Brain microvascular endothelial cell (primary cell): ENCODE data around the gene SLC22A3.
"Not testable (repeated sequence)": the region's sequence is repeated elsewhere in the genome, so short reads cannot be mapped to it uniquely, and the experiment has no call there.

Experiments used
- DNase-seq: peaks from one replicate; pipeline ENCODE4 v3.0.0-alpha.2; 2020
- H3K27ac ChIP-seq: fragments of 250-450 bp; sonication (Bioruptor Pico); 2 replicates; pipeline ENCODE4 v1.5.1; 2020; ENCODE audit warnings: mild to moderate bottlenecking, moderate library complexity
- H3K27me3 ChIP-seq: fragments of 250-450 bp; sonication (Bioruptor Pico); replicated peaks from 2 replicates; pipeline ENCODE4 v1.5.1; 2020; ENCODE audit warnings: mild to moderate bottlenecking
- H3K36me3 ChIP-seq: fragments of 250-450 bp; sonication (Bioruptor Pico); replicated peaks from 2 replicates; pipeline ENCODE4 v1.5.1; 2020; ENCODE audit warnings: mild to moderate bottlenecking
- H3K4me3 ChIP-seq: 2 replicates; pipeline ENCODE4 v1.5.1; 2011; ENCODE audit warnings: low read depth, mild to moderate bottlenecking, control low read depth, low read length, moderate library complexity
- CTCF ChIP-seq: IDR thresholded peaks from 2 replicates; pipeline ENCODE4 v1.5.1; 2011; ENCODE audit warnings: low read depth, mild to moderate bottlenecking, moderate library complexity, low read length, control low read depth, inconsistent platforms; ENCODE audit errors: missing control alignments
- in situ Hi-C: cut with HindIII; loops from 2 replicates; pipeline ENCODE4 v1.10.0; 2017; ENCODE audit warnings: low sequenced_read_pairs, low pct_ligation_motif_present

SLC22A3 gene

GRCh38 chr6:160391419-160392116 is 43.4 kb downstream of the SLC22A3 start:
- no peak for TF ChIP-seq CTCF
- H3K36me3 ChIP-seq: no peaks in the 10 kb centered on the region
- no peak overlapping the region for H3K4me3 ChIP-seq
- in situ Hi-C loops: no loop called here
- peak; percentile 79 for DNase-seq
- H3K27ac ChIP-seq: no peak overlapping the region
- no peaks in the 10 kb centered on the region for H3K27me3 ChIP-seq

- DNase-seq, H3K36me3 ChIP-seq, in situ Hi-C loops, H3K4me3 ChIP-seq, H3K27me3 ChIP-seq, H3K27ac ChIP-seq: not testable (repeated sequence)
Observed at GRCh38 chr6:160393442-160393841, 45.3 kb downstream of the SLC22A3 start.

GRCh38 chr6:160393891-160394653 is 45.9 kb downstream of the SLC22A3 start:
- Histone ChIP-seq H3K27me3 (no peaks in the 10 kb centered on the region), H3K36me3 (no peaks in the 10 kb centered on the region), H3K27ac (no peak overlapping the region), H3K4me3 (no peak overlapping the region)
- in situ Hi-C loops: no loop called here
- no peak for DNase-seq
- no peak for TF ChIP-seq CTCF

GRCh38 chr6:160394654-160395035 is 46.5 kb downstream of the SLC22A3 start:
- no peaks in the 10 kb centered on the region for H3K27me3 ChIP-seq
- H3K4me3 ChIP-seq: no peak overlapping the region
- H3K36me3 ChIP-seq: no peaks in the 10 kb centered on the region
- no peak overlapping the region for H3K27ac ChIP-seq
- DNase-seq: no peak
- in situ Hi-C loops: no loop called here
- TF ChIP-seq CTCF: no peak

- no peak for DNase-seq
- no peak for TF ChIP-seq CTCF
- Histone ChIP-seq H3K27ac (no peak overlapping the region), H3K36me3 (no peaks in the 10 kb centered on the region), H3K27me3 (no peaks in the 10 kb centered on the region), H3K4me3 (no peak overlapping the region)
- in situ Hi-C loops: no loop called here
Observed at GRCh38 chr6:160395187-160395586, 47.0 kb downstream of the SLC22A3 start.

GRCh38 chr6:160396292-160396691 is 48.1 kb downstream of the SLC22A3 start:
- Histone ChIP-seq H3K36me3 (no peaks in the 10 kb centered on the region), H3K27ac (no peak overlapping the region), H3K4me3 (no peak overlapping the region), H3K27me3 (no peaks in the 10 kb centered on the region)
- in situ Hi-C loops: no loop called here
- no peak for TF ChIP-seq CTCF
- no peak for DNase-seq
